Measurements from ENCODE around the gene GDF11. TPM values are rescaled to one million over a fixed set of nuclear protein-coding genes. Genes with fewer than 3 reads are reported as not detected.

GDF11 gene
- total and polyA plus RNA-seq, 2 of the 8 experiments (the other 6 are each of a cell fraction or from before 2014, with no cell fraction given), result 12.1 to 15.1 TPM

DNA sequence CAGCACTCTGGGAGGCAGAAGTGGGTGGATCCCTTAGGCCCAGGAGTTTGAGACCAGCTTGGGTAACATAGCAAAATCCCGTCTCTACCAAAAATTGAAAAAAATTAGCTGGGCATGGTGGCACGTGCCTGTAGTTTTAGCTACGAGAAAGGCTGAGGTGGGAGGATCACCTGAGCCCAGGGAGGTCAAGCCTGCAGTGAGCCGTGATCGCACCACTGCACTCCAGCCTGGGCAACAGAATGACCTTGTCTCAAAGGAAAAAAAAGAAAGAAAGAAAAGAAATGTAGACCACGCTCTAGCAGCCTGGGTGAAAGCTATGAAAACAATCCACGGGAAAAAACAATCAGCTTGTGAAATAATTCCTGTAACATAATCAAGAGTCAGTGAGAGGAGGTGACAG lies 45.6 kb downstream of the GDF11 start (continued):
- TF ChIP-seq CHD1 (IDR thresholded peaks at IDR 0.05; ENCODE audit: low read depth, low read length), result no peak
- TF ChIP-seq ATF2 (IDR thresholded peaks at IDR 0.05; ENCODE audit: low read length), result no peak
- TF ChIP-seq SRF (IDR thresholded peaks at IDR 0.05; ENCODE audit: low read depth, low read length), result no peak
- TF ChIP-seq, protein P1, sequence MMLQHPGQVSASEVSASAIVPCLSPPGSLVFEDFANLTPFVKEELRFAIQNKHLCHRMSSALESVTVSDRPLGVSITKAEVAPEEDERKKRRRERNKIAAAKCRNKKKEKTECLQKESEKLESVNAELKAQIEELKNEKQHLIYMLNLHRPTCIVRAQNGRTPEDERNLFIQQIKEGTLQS (IDR thresholded peaks at IDR 0.05; ENCODE audit: insufficient read depth, low read depth, low read length), result no peak
- no peak for TF ChIP-seq EZH2 (IDR thresholded peaks at IDR 0.05; ENCODE audit: low read depth, low read length, severe bottlenecking)
- TF ChIP-seq TEAD4 (IDR thresholded peaks at IDR 0.05; ENCODE audit: low read depth, low read length), result no peak

All from H1 (cell line).